ENCODE data around the gene LILRA6.

DNA sequence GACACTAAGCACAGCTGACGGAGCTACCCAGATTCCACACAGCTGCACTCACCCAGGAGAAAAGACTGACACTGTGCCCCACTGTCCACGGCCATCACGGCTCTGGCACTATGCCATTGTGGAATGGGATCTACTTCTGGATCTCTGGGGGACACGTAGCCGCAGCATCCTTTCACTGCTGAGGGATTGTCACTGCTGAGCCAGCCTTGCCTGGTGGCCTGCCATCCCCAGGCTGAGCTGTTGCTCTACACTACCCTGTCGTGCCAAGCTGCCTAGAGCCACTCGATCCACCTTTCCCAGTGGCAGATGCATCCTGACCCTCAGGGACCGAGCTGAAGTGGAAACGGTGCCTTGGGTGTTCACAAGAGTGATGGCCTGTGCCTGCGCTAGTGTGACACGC, 19.5 kb upstream of the LILRA6 start:
- TF ChIP-seq POLR2AphosphoS5 (IDR thresholded peaks at IDR 0.05; ENCODE audit: low read length), result no peak
- no peak for TF ChIP-seq RCOR1 (conservative IDR thresholded peaks at IDR 0.05; ENCODE audit: low read depth, low read length)
- no peak for TF ChIP-seq PAX8 (IDR thresholded peaks at IDR 0.05)
- no peak for TF ChIP-seq MEF2B (IDR thresholded peaks at IDR 0.05; ENCODE audit: partially characterized antibody, poor library complexity, severe bottlenecking)
- no peak for TF ChIP-seq TAF1 (IDR thresholded peaks at IDR 0.05; ENCODE audit: borderline replicate concordance, low read depth, low read length)
- TF ChIP-seq, protein P1, sequence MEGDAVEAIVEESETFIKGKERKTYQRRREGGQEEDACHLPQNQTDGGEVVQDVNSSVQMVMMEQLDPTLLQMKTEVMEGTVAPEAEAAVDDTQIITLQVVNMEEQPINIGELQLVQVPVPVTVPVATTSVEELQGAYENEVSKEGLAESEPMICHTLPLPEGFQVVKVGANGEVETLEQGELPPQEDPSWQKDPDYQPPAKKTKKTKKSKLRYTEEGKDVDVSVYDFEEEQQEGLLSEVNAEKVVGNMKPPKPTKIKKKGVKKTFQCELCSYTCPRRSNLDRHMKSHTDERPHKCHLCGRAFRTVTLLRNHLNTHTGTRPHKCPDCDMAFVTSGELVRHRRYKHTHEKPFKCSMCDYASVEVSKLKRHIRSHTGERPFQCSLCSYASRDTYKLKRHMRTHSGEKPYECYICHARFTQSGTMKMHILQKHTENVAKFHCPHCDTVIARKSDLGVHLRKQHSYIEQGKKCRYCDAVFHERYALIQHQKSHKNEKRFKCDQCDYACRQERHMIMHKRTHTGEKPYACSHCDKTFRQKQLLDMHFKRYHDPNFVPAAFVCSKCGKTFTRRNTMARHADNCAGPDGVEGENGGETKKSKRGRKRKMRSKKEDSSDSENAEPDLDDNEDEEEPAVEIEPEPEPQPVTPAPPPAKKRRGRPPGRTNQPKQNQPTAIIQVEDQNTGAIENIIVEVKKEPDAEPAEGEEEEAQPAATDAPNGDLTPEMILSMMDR (IDR thresholded peaks at IDR 0.05 in 2 of 3, conservative IDR thresholded peaks at IDR 0.05 in 1 of 3; ENCODE audit: control insufficient read depth in 2 of 3, extremely low read depth in 1 of 3, insufficient read depth in 1 of 3, low read depth in 3 of 3, low read length in 3 of 3), result no peak
- no peak for TF ChIP-seq POLR2A (IDR thresholded peaks at IDR 0.05; ENCODE audit: low read depth, low read length)
